H1 (cell line): Measurements from ENCODE around the gene RIBC1. TPM values are rescaled to one million over a fixed set of nuclear protein-coding genes. Genes with fewer than 3 reads are reported as not detected.

Experiments used
- BCL11A ChIP-seq, 2 experiments: IDR thresholded peaks; one replicate each; pipeline ENCODE4 v1.6.1; 2011; ENCODE audit warnings: low read depth in 2 of 2, low read length in 2 of 2, mild to moderate bottlenecking in 2 of 2
- CHD1 ChIP-seq: IDR thresholded peaks from 2 replicates; pipeline ENCODE4 v1.6.1; 2012; ENCODE audit warnings: low read depth, low read length, improper control_type of control experiment
- HDAC2 ChIP-seq, 2 experiments: fragments of 300-600 bp in 1 of 2; sonication (generic) in 1 of 2; IDR thresholded peaks; 2 replicates each; pipeline ENCODE4 v1.6.1; 2011 to 2012; ENCODE audit warnings: low read depth in 2 of 2, low read length in 2 of 2, mild to moderate bottlenecking in 2 of 2, moderate library complexity in 2 of 2, borderline replicate concordance in 1 of 2, inconsistent platforms in 1 of 2
- JUN ChIP-seq: IDR thresholded peaks from 2 replicates; pipeline ENCODE4 v1.6.1; 2011; ENCODE audit warnings: low read depth, mild to moderate bottlenecking, improper control_type of control experiment, low read length
- KDM4A ChIP-seq: IDR thresholded peaks from one replicate; pipeline ENCODE4 v1.7.1; 2012; ENCODE audit warnings: low read depth, mild to moderate bottlenecking, moderate library complexity, low read length, inconsistent platforms; ENCODE audit not compliant: severe bottlenecking
- POLR2A ChIP-seq, 2 experiments: IDR thresholded peaks; 1 replicate in 1 of 2; 2 replicates in 1 of 2; pipeline ENCODE4 v1.6.1; 2011; ENCODE audit warnings: low read depth in 2 of 2, low read length in 2 of 2, mild to moderate bottlenecking in 2 of 2; ENCODE audit errors: control extremely low read depth in 1 of 2
- RFX5 ChIP-seq: IDR thresholded peaks from 2 replicates; pipeline ENCODE4 v1.6.1; 2011; ENCODE audit warnings: low read depth, low read length, improper control_type of control experiment, borderline replicate concordance
- SIN3A ChIP-seq, 2 experiments: IDR thresholded peaks in 1 of 2; conservative IDR thresholded peaks in 1 of 2; 2 replicates each; pipeline ENCODE4 v1.6.1; 2011 to 2012; ENCODE audit warnings: low read length in 2 of 2, improper control_type of control experiment in 1 of 2, low read depth in 1 of 2, mild to moderate bottlenecking in 1 of 2
- TBP ChIP-seq: IDR thresholded peaks from 2 replicates; pipeline ENCODE4 v1.6.1; 2011; ENCODE audit warnings: low read depth, low read length, improper control_type of control experiment
- TCF12 ChIP-seq: IDR thresholded peaks from 2 replicates; pipeline ENCODE4 v1.6.1; 2011; ENCODE audit warnings: low read depth, mild to moderate bottlenecking, low read length
- YY1 ChIP-seq: IDR thresholded peaks from 2 replicates; pipeline ENCODE4 v1.6.1; 2011; ENCODE audit warnings: low read depth, mild to moderate bottlenecking, low read length
- polyA plus RNA-seq, 7 experiments: library from polyadenylated mRNA; depleted of rRNA in 3 of 7; stranded (reverse) in 5 of 7; unstranded in 2 of 7; fragments of >200 nt in 5 of 7; fragments of 200-250 nt in 2 of 7; gene quantifications; 1 replicate in 5 of 7; 2 replicates in 1 of 7; 4 replicates in 1 of 7; pipeline versions ENCODE4 v1.2.1 to v1.2.3, GENCODE V29; 2011 to 2013; ENCODE audit warnings: missing spikeins in 2 of 7, mixed read lengths in 2 of 7
- total RNA-seq: library from RNA; stranded (reverse); fragmentation: NEBNext Ultra II Directional; extraction: Animal tissue kit (Norgen Biotek cat#: 25700); gene quantifications from 2 replicates; pipeline ENCODE4 v1.2.1, GENCODE V29; 2021
- TF ChIP-seq, protein P1 (sequence below): IDR thresholded peaks from 2 replicates; pipeline ENCODE4 v1.6.1; 2011; ENCODE audit warnings: low read length, improper control_type of control experiment

RIBC1 gene
- total and polyA plus RNA-seq, 2 of the 8 experiments (the other 6 are each of a cell fraction or from before 2014, with no cell fraction given) = 0.41 to 0.97 TPM

DNA sequence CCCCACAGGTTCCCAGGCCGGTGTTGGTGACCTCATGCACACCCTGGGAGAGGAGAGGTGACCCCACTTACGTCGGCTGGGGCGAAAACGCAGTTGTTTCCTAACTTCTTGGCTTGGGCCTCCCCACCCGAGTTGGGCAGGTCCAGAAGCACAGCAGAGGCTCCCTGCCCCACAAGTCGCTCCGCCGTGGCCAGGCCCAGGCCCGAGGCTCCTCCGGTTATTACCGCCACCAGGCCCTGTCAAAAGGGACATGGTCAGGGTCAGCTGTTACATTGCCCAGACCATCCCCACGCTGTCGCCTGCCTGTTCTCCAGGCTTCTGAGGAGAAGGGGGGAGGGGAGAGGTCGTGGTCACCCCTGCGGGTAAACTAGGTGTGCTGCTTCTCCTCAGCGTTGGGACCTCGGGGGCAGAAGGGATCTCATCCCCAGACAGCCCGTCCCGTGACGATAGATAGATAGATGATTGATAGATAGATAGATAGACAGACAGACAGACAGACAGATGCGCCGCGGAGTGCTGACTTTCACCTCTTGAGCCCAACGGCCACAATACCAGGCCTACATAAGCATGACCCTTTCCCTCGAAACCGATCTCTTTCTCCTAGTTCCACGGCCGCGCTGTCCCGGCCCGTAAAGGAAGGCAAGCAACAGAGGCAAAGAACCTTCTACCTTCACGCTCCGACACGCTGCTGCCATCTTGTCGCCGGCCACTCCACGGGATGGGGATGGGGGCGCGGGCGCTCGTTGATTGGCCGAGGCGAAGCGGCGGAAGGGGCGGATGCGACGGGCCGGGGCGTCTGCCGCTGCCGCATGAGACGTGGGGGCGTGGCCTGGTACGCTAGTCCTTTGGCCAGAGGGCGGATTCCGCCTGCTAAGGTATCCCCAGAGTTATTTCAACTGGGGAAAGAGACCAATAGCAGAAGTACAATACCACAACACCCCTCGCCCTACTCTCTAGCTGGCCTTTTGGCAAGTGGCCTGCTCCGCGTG, 11.3 kb downstream of the RIBC1 start, which contains the start of gene HSD17B10 (continued):
- TF ChIP-seq, protein P1, sequence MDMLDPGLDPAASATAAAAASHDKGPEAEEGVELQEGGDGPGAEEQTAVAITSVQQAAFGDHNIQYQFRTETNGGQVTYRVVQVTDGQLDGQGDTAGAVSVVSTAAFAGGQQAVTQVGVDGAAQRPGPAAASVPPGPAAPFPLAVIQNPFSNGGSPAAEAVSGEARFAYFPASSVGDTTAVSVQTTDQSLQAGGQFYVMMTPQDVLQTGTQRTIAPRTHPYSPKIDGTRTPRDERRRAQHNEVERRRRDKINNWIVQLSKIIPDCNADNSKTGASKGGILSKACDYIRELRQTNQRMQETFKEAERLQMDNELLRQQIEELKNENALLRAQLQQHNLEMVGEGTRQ = no peak
- TF ChIP-seq HDAC2 (IDR thresholded peaks at IDR 0.05; ENCODE audit: borderline replicate concordance in 1 of 2, low read depth in 2 of 2, low read length in 2 of 2) = 0 out of 4 replicates have a peak, but pooled peaks of 1 of the 2 experiments have one; percentile 43
- peak; percentile 80; the same call in 1 of the 2 replicates for TF ChIP-seq YY1
- TF ChIP-seq SIN3A (conservative IDR thresholded peaks at IDR 0.05 in 1 of 2, IDR thresholded peaks at IDR 0.05 in 1 of 2; ENCODE audit: low read depth in 1 of 2, low read length in 2 of 2) = 0 out of 4 replicates have a peak, but pooled peaks of 1 of the 2 experiments have one; percentile 25
- TF ChIP-seq POLR2A (IDR thresholded peaks at IDR 0.05; ENCODE audit: control extremely low read depth in 1 of 2, low read depth in 2 of 2, low read length in 2 of 2) = peak in 1 of 2 experiments; percentile 53; a peak in 2 of 3 replicates
- TF ChIP-seq RFX5 = no peak
- TF ChIP-seq TBP = no peak
- no peak for TF ChIP-seq BCL11A (IDR thresholded peaks at IDR 0.05; ENCODE audit: low read depth in 2 of 2, low read length in 2 of 2)
- TF ChIP-seq KDM4A = peak; percentile 26
- TF ChIP-seq JUN = no peak
- no peak for TF ChIP-seq TCF12
- TF ChIP-seq CHD1 = no peak
